Frontal cortex (tissue), 4 donors: ENCODE measurements around the gene KRTAP4-11. TPM values are rescaled to one million over a fixed set of nuclear protein-coding genes. Genes with fewer than 3 reads are reported as not detected.
"Not testable (repeated sequence)": the region's sequence is repeated elsewhere in the genome, so short reads cannot be mapped to it uniquely, and the experiment has no call there.

Experiments used
- DNase-seq, 2 donors: peaks; one replicate each; pipeline ENCODE4 v3.0.0; 2012; ENCODE audit warnings: low spot score in 2 of 2
- FAIRE-seq: peaks from 2 replicates; lab custom pipeline; 2012; peaks lifted over from hg19 to GRCh38; lab: Jason Lieb, UNC
- total RNA-seq: library from RNA; depleted of rRNA; stranded (reverse); fragments of >200 nt; gene quantifications from one replicate; pipeline ENCODE4 v1.2.3, GENCODE V29; 2014
- donor health status: control.
- donor health status: control.
- donor health status: control.

The KRTAP4-11 gene
- total RNA-seq, 1 donor from 2014 or later: not detected

DNA sequence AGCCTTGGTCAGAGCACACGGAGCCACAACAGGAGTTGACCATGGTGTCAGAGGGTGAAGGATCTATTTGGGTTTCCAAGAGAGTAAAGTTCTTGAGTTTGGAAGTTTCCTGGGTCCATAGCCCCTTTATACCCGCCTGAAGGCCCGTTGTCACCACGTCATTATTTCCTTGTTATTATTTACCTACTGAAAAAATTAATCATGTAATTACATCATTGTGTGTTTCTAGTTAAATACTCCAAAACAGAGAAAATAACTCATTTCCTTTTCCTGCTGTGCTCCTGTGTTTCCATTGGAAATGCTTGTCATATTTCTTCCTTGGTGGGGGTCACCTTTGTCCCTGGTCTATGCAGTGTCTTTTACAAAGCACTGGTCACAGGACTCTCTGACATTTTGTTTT lies 20.1 kb downstream of the KRTAP4-11 start, which contains the start of gene KRTAP4-8:
TSS of gene KRTAP4-8 (minus strand) at position 101 of the 400 bp plus-strand sequence. CDS start at position 43, 58 bp downstream.
- DNase-seq: no peak
- FAIRE-seq: no peak

- no peak for FAIRE-seq
Observed at GRCh38 chr17:41096055-41096454, 22.1 kb downstream of the KRTAP4-11 start.

DNA sequence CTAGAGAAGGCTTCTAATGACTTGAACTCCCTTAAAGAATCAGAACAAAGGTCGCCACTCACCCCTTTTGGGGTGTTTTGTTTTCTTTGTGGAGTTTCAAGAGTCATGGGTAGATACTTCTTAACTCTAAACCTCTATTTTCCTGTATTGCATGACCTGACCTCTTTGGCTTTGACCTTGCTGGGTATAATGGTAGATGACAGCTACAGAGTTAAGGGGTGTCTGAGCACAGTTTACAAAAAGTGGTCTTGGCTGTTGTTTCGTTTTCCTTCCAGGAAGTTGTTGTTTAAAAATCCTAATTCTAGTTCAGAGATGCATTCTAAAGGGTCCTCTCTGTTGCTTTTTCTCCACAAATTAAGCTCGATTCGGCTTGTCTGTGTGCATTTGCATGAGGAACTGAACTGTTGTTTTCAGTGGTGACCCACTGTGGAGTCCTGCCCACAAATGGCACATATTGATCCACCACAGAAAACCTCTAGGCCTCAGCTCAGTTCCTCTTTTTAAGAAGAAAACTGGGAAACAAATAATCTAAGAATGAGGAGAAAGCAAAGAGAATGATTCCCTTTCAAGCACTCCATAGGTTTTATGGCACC lies 29.3 kb downstream of the KRTAP4-11 start:
- not testable (repeated sequence) for DNase-seq, FAIRE-seq

More at GRCh38 chr17:41096055-41096454, 22.1 kb downstream of the KRTAP4-11 start:
- DNase-seq: no peak

GRCh38 chr17:41084100-41084856 lies 33.9 kb downstream of the KRTAP4-11 start, which contains the start of gene KRTAP4-7:
Gene KRTAP4-7 (plus strand): TSS chr17:41084150. CDS start chr17:41084207, 57 bp downstream.
- not testable (repeated sequence) for FAIRE-seq

GRCh38 chr17:41083427-41083826 lies 34.7 kb downstream of the KRTAP4-11 start:
- DNase-seq, FAIRE-seq: not testable (repeated sequence)

More at GRCh38 chr17:41084100-41084856, 33.9 kb downstream of the KRTAP4-11 start, which contains the start of gene KRTAP4-7:
- DNase-seq: not testable (repeated sequence)

DNA sequence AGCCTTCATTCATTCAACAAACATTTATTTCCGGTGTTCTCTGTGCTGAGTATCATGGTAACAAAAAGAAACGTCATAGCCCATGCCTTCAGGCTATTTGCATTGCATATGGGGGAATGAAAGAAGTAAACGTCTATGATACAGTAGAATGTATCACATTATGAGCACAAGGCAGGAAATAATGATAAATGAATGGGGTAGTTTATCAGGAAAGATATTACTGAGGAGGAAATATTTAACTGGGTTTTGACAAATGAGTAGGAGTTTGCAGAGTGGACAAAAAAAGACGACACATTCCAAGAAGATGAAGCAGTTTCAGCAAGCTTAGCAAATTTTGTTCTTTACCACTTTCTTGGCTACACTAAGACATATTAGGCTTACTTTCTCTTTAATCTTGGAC lies 35.5 kb downstream of the KRTAP4-11 start:
- FAIRE-seq (no peak), DNase-seq (no peak)

DNA sequence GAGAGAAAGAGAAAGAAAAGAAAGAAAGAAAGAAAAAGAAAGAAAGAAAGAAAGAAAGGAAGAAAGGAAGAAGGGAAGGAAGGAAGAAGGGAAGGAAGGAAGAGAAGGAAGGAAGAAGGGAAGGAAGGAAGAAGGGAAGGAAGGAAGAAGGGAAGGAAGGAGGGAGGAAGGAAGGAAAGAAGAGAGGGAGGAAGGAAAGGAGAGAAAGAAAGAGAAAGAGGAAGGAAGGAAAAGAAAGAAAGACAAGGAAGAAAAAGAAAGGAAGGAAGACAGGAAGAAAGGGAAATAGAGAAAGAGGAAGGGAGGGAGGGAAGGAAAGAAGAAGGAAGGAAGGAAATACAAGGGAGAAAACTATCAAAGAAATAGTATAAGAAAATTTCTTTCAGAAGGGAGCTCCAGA lies 41.4 kb downstream of the KRTAP4-11 start:
- DNase-seq (no peak), FAIRE-seq (no peak)

DNA sequence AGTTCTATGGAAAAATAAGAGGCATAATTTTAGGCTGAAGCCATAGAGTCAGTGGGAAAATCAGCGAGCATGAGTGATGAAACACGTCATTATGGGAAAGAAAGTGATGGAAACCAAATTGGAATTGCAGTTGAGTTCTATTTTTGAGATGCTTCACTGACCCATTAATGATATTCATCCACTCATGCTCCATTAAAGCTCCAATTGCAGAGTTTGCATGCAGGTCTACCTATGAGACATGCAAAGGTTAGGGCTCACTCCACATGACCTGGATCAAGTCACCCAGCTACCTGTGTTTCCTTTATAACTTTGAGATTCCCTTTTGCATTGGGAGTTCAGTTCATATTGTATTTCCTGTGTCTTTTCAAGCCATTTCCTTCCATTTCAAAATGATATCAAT lies 44.5 kb downstream of the KRTAP4-11 start:
- no peak for FAIRE-seq
- DNase-seq: no peak

- DNase-seq: no peak
- no peak for FAIRE-seq
Observed at GRCh38 chr17:41071606-41072360, 46.4 kb downstream of the KRTAP4-11 start.

DNA sequence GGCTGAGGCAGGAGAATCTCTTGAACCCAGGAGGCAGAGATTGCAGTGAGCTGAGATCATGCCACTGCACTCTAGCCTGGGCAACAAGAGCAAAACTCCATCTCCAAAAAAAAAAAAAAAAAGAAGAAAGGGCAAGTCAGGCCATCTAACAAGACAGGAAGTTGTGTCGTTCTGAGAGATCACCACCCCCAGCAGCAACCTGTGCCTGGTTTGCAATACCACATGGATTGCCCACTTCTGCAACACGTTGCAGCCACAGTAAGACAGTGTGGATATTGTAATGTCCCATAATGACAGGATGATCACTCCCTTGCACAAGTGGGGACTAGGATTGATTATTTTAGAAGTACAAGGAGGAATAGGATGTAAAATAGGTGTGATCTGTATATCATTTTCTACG lies 49.1 kb downstream of the KRTAP4-11 start:
- no peak for DNase-seq
- FAIRE-seq: no peak

DNA sequence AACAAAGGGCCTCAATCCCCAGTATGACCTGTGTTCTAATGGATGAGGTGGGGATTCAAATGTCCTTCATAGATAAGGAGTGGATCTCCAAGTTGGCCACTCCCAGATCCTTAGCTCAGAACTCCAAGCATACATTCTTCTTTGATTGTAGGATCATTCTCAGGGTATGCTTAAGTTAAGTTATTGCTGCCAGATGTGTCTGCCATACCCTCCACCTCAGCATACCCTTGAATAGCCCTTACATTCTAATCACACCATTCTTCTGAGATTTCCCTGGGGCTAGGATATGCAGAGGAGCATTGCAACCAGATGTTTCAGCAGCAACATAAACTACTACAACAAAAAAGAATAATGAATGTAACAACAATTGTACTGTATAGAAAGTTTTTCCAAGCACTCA lies 50.9 kb downstream of the KRTAP4-11 start:
- DNase-seq (no peak), FAIRE-seq (no peak)

Other genes starting within 250 kb of the KRTAP4-11 start
- gene KRT20, start 233.1 kb downstream of the KRTAP4-11 start, total RNA-seq: not detected
- gene KRT23, start 180.7 kb downstream of the KRTAP4-11 start, total RNA-seq: 0.41 TPM
- gene KRT39, start 151.4 kb downstream of the KRTAP4-11 start, total RNA-seq: not detected
- not detected for gene KRT40, start 134.0 kb downstream of the KRTAP4-11 start, total RNA-seq
- gene KRTAP3-3, start 124.2 kb downstream of the KRTAP4-11 start, total RNA-seq: not detected
- gene KRTAP3-2, start 118.5 kb downstream of the KRTAP4-11 start, total RNA-seq: not detected
- not detected for gene KRTAP3-1, start 109.2 kb downstream of the KRTAP4-11 start, total RNA-seq
- gene KRTAP1-5, start 91.2 kb downstream of the KRTAP4-11 start, total RNA-seq: not detected
- not detected for gene KRTAP1-4, start 88.2 kb downstream of the KRTAP4-11 start, total RNA-seq
- gene KRTAP1-3, start 83.5 kb downstream of the KRTAP4-11 start, total RNA-seq: not detected
- not detected for gene KRTAP1-1, start 76.9 kb downstream of the KRTAP4-11 start, total RNA-seq
- not detected for gene KRTAP2-1, start 71.1 kb downstream of the KRTAP4-11 start, total RNA-seq
- gene KRTAP2-2, start 63.1 kb downstream of the KRTAP4-11 start, total RNA-seq: not detected
- gene KRTAP2-3, start 58.3 kb downstream of the KRTAP4-11 start, total RNA-seq: not detected
- gene KRTAP2-4, start 52.5 kb downstream of the KRTAP4-11 start, total RNA-seq: not detected
- gene KRTAP4-7, start 34.2 kb downstream of the KRTAP4-11 start, total RNA-seq: not detected
- not detected for gene KRTAP4-8, start 20.2 kb downstream of the KRTAP4-11 start, total RNA-seq
- gene KRTAP4-16, start 16.2 kb downstream of the KRTAP4-11 start, total RNA-seq: not detected
- not detected for gene KRTAP4-9, start 13.0 kb downstream of the KRTAP4-11 start, total RNA-seq
- gene KRTAP4-12, start 5.8 kb upstream of the KRTAP4-11 start, total RNA-seq: not detected
- gene KRTAP4-6, start 22.2 kb upstream of the KRTAP4-11 start, total RNA-seq: not detected
- not detected for gene KRTAP4-5, start 31.5 kb upstream of the KRTAP4-11 start, total RNA-seq
- gene KRTAP4-4, start 42.4 kb upstream of the KRTAP4-11 start, total RNA-seq: not detected
- not detected for gene KRTAP4-3, start 49.8 kb upstream of the KRTAP4-11 start, total RNA-seq
- not detected for gene KRTAP4-2, start 59.8 kb upstream of the KRTAP4-11 start, total RNA-seq
- gene KRTAP4-1, start 66.5 kb upstream of the KRTAP4-11 start, total RNA-seq: not detected
- gene KRTAP9-1, start 71.5 kb upstream of the KRTAP4-11 start, total RNA-seq: not detected
- gene KRTAP9-2, start 108.3 kb upstream of the KRTAP4-11 start, total RNA-seq: not detected
- not detected for gene KRTAP9-3, start 114.1 kb upstream of the KRTAP4-11 start, total RNA-seq
- gene KRTAP9-8, start 119.6 kb upstream of the KRTAP4-11 start, total RNA-seq: not detected
- not detected for gene KRTAP9-4, start 131.3 kb upstream of the KRTAP4-11 start, total RNA-seq
- gene KRTAP9-9, start 137.0 kb upstream of the KRTAP4-11 start, total RNA-seq: not detected
- not detected for gene KRTAP9-6, start 147.0 kb upstream of the KRTAP4-11 start, total RNA-seq
- not detected for gene KRTAP9-7, start 157.3 kb upstream of the KRTAP4-11 start, total RNA-seq
- gene KRTAP29-1, start 184.5 kb upstream of the KRTAP4-11 start, total RNA-seq: not detected
- gene KRTAP16-1, start 190.9 kb upstream of the KRTAP4-11 start, total RNA-seq: not detected
- gene KRTAP17-1, start 197.3 kb upstream of the KRTAP4-11 start, total RNA-seq: not detected
- gene KRT33A, start 232.5 kb upstream of the KRTAP4-11 start, total RNA-seq: not detected